Ectodermal cell (in vitro differentiated cells): ENCODE measurements around the gene TM4SF4.

Experiments used
- H3K27ac ChIP-seq: 2 replicates; pipeline ENCODE4 v1.7.0; 2013; ENCODE audit warnings: mild to moderate bottlenecking, low read depth, low read length; ENCODE audit not compliant: insufficient read depth, poor library complexity, severe bottlenecking
- H3K27me3 ChIP-seq: 2 replicates; pipeline ENCODE4 v1.7.0; 2013; ENCODE audit warnings: mild to moderate bottlenecking, low read length; ENCODE audit not compliant: insufficient read depth, control insufficient read depth, poor library complexity, severe bottlenecking
- H3K36me3 ChIP-seq: one replicate; pipeline ENCODE4 v1.7.0; 2013; ENCODE audit warnings: low read length; ENCODE audit not compliant: control insufficient read depth, insufficient read depth
- H3K4me1 ChIP-seq: one replicate; pipeline ENCODE4 v1.7.0; 2013; ENCODE audit warnings: low read length; ENCODE audit not compliant: control insufficient read depth, insufficient read depth
- H3K4me3 ChIP-seq: 2 replicates; pipeline ENCODE4 v1.7.0; 2013; ENCODE audit warnings: low read depth, low read length, control low read depth; ENCODE audit not compliant: insufficient read depth
- H3K9me3 ChIP-seq: 2 replicates; pipeline ENCODE4 v1.7.0; 2013; ENCODE audit warnings: mild to moderate bottlenecking, low read length, moderate library complexity; ENCODE audit not compliant: control insufficient read depth
- WGBS, 2 experiments: methylation state at CpG; one replicate each; pipeline ENCODE4 v1.1.7; 2013; ENCODE audit warnings: missing lambda C conversion rate in 2 of 2; 5-methylcytosine and 5-hydroxymethylcytosine counted together

TM4SF4 gene

DNA sequence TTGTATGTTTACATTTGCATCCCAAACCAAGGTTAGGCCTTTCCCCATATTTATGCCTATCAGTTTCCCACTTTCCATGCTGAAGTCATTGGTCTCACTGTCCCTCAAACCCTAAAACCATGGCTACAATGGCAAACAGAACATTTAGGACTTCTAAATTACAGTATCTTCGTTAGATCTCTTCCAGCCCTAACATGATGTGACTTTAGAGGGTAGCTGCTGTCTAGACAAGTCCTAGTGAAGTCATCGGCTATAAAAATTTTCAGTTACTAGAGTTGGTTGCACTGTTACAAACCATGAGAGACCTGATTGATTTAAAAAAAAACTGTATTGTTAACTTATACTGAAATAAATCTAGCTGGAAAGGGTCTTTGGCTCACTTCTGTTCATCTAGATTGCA, 54.6 kb downstream of the TM4SF4 start:
- 92 to 100% methylated on average over 2 of the region's 2 CpGs for WGBS, 2 experiments
- H3K4me3 ChIP-seq: no peak overlapping the region
- H3K4me1 ChIP-seq: peaks cover 13% of the 10 kb centered on the region
- no peaks in the 10 kb centered on the region for H3K36me3 ChIP-seq
- H3K27me3 ChIP-seq: no peaks in the 10 kb centered on the region
- no peaks in the 10 kb centered on the region for H3K9me3 ChIP-seq
- no peak overlapping the region for H3K27ac ChIP-seq

DNA sequence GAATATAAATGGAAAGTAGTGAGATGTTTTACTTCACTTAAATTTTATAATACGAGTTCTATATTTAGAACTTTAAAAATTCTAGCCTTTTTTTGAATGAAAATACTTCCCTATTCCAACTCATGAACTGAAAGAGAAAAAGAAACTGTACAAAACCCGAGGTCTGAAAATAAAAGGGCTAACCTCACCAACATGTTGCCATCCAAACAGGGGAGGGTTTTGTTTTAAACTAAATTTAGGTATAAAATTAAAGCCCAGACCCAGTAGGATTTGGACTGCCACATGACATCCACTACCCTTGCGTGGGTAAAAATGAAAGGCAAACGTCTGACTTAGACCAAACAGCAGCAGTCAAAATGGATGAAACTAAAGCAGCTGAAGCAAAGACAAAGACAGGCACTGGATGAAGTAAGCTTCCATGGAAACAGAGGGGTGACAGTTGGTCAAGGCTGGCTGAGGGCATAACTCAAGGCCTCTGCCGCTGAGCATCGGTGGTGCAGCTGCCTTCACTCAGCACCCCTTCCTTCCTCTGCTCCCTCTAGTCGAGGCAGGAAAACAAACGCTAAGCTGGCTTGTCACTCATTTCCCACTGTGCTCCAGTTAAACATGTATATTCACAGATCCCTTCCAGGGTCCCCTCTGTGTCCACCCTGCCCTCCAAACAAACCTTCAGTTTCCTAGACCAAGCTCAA, 58.1 kb downstream of the TM4SF4 start:
- Histone ChIP-seq H3K4me1 (peaks cover 45% of the 10 kb centered on the region), H3K36me3 (no peaks in the 10 kb centered on the region), H3K4me3 (no peak overlapping the region), H3K27ac (peak overlapping the region; percentile 26), H3K27me3 (no peaks in the 10 kb centered on the region), H3K9me3 (no peaks in the 10 kb centered on the region)
- WGBS, 2 experiments: 63 to 67% methylated on average over 6 to 7 of the region's 8 CpGs

DNA sequence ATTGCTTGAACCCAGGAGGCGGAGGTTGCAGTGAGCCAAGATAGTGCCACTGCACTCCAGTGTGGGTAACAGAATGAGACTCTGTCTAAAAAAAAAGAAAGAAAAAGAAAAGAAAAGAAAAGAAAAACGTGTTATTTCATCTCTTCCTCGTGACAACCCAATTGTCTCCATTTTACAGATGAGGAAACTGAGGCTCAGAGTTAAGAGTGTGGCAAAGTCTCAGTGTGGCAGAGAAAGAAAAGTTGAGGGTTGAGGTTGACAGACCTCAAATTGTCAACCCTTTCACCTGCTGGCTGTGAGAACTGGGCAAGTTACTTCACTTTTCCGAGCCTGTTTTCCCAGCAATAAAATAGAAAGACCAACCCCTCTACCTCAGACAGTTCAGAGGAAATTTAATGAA, 59.6 kb downstream of the TM4SF4 start:
- peaks cover 45% of the 10 kb centered on the region for H3K4me1 ChIP-seq
- H3K4me3 ChIP-seq: no peak overlapping the region
- H3K27me3 ChIP-seq: no peaks in the 10 kb centered on the region
- no peak overlapping the region for H3K27ac ChIP-seq
- no peaks in the 10 kb centered on the region for H3K36me3 ChIP-seq
- 91 to 92% methylated on average over 4 of the region's 4 CpGs for WGBS, 2 experiments
- no peaks in the 10 kb centered on the region for H3K9me3 ChIP-seq

DNA sequence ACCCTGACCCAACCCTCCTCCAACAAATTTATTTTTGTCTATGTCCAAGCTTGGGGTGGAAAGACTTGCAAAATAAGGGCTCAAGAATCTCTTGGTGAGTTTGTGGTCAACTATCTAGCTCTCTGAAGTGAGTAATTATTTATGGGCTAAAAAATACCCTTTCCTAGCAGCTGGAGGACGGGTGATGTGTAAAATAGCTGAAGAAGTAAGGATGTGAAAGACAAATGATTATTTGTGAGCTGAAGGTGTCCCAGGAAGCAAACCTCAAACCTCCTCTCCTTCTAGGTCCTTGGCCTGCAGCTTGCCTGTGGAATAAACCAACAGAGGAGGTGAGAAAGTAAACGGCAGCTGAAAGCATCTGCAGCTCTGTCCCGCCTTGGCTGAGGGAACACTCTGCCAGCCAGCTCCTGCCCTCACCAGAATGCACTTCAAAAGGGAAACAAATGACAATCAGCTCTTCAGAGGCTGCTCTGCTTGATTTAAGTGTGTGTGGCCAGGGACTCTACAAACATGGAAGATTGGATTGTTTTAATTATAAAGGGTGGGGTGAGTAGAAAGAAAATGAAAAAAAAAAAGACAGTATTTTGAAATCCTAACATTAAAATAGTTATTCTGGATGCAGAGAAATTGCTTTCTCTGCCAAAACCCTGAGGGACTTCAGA, 60.3 kb downstream of the TM4SF4 start:
- peaks cover 46% of the 10 kb centered on the region for H3K4me1 ChIP-seq
- no peaks in the 10 kb centered on the region for H3K36me3 ChIP-seq
- WGBS, 2 experiments: 27 to 41% methylated on average over 3 of the region's 3 CpGs
- H3K4me3 ChIP-seq: no peak overlapping the region
- no peaks in the 10 kb centered on the region for H3K27me3 ChIP-seq
- no peak overlapping the region for H3K27ac ChIP-seq
- H3K9me3 ChIP-seq: no peaks in the 10 kb centered on the region

DNA sequence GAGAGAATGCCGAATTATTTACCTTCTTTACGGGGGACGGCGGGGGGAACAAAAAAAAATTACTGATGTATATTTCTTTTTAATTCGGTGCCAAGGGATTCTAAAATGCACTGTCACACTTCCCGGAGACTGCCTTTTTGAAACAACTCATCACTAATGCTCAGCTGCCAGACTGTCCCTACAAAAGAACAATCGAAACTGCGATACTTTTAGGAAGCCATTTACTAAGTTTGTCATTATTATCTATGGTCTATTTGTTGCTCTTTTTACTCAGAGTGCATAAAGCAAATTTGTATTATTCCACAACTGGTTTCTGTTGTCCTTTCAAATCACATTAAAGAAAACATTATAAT, 60.8 kb downstream of the TM4SF4 start:
- no peaks in the 10 kb centered on the region for H3K36me3 ChIP-seq
- no peaks in the 10 kb centered on the region for H3K27me3 ChIP-seq
- H3K27ac ChIP-seq: no peak overlapping the region
- WGBS, 2 experiments: 77 to 86% methylated on average over 6 to 8 of the region's 8 CpGs
- H3K9me3 ChIP-seq: no peaks in the 10 kb centered on the region
- H3K4me1 ChIP-seq: peaks cover 51% of the 10 kb centered on the region
- H3K4me3 ChIP-seq: no peak overlapping the region

DNA sequence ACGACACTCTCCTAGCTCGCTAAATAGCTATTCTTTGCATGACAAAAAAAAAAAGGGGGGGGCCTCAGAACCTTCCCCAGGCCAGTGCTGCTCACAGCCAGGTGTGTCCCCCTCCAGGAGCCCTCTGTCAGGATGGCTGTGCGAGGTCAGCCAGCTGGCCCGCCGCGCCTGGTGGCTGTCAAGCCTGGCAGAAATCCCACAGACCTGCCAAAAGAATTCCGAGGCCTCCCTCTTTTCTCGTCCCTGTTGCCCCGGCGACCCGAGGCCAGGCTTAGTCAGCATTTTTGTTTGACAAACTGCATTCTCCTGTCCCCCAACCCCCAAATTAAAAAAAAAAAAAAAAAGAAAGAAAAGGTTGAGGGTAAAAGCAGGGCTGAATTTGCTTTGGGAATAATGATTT, 61.9 kb downstream of the TM4SF4 start:
- Histone ChIP-seq H3K27ac (peak overlapping the region; percentile 71), H3K9me3 (no peaks in the 10 kb centered on the region), H3K4me3 (no peak overlapping the region), H3K27me3 (no peaks in the 10 kb centered on the region), H3K36me3 (no peaks in the 10 kb centered on the region), H3K4me1 (peaks cover 60% of the 10 kb centered on the region)
- WGBS, 2 experiments: 4 to 9% methylated on average over 11 of the region's 11 CpGs

DNA sequence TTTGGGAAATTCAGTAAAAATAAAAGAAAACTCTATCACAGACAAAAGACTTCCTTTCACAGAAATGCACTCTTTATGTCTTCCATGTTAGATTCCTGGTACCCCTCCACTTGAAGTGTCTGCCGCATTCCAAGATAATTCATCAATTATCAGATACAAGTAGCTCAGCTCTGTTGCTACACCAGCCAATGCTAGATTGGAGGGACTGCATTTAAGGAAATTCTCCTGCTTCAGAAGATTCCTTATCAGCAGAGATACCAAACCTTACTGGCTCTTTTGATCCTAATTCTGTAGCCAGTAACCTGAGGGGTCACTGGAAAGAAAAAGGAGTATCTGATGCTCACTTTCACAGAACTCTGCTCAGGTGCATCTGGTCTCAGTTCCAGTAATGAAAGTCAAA, 63.9 kb downstream of the TM4SF4 start:
- WGBS, 2 experiments: 96 to 100% methylated on average over 1 of the region's 1 CpG
- Histone ChIP-seq H3K27ac (no peak overlapping the region), H3K27me3 (no peaks in the 10 kb centered on the region), H3K36me3 (no peaks in the 10 kb centered on the region), H3K9me3 (no peaks in the 10 kb centered on the region), H3K4me1 (peaks cover 55% of the 10 kb centered on the region), H3K4me3 (no peak overlapping the region)

DNA sequence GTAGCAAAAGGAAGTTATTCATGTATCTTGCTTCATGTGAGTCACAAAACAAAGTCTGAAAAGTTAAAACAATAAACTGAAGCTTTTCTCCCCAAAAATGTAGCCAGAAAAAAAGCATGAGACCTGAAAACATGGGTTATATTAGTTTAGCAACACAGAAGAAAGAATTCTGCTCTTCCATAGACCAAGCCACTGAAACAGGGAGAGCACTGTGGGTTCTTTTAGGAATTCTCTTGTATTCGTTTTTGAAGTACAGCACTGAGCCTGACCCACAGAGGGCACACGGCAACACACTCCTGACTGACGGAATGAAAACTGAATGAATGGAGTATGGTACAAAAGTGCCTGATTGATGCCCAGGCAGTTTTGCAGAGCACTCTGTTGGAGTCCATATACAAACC, 66.6 kb downstream of the TM4SF4 start:
- Histone ChIP-seq H3K9me3 (no peaks in the 10 kb centered on the region), H3K4me1 (peaks cover 36% of the 10 kb centered on the region), H3K27me3 (no peaks in the 10 kb centered on the region), H3K27ac (no peak overlapping the region), H3K36me3 (no peaks in the 10 kb centered on the region), H3K4me3 (no peak overlapping the region)
- WGBS, 2 experiments: 59 to 68% methylated on average over 3 of the region's 3 CpGs

DNA sequence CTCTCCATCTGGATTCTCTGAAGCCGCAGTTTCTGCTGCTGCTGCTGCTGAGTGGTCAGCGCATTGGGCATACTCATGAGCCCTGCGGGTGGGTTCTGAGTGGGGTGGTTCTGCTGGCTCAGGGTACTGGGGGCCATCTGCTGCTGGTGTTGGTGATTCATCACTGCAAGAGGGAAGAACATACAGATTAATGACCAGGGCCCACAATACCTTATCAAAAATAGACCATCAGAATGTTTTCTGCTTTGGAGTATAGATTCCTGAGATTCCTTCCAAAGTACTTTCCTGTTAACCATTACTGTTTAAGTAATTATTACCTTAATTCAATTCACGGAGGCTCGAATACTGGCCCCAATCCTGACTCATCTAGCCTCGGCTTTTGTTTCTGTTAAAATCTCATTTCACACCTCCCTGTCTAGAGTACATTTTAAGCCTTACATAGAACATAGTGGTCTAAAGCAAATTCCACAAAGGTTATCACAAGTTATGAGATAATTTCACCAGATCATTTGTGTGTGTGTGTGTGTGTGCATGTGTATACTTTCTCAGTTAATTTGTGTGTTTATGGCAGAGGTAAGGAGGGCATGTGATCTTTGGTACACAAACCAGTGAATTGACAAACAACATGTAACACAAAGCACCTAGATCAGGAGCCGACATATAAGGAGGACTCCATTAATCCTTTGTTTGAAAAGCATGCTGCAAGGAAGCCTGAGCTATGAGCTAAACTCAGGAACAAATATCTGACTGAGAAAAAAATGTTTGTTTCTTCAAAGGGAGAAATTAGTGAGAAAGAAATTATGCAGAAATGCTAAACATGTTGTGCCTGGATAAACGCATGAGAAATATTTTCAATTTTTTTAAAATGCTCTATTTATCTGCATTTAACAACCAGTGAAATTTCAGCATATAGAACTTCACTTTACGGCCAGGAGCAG, 68.1 kb downstream of the TM4SF4 start:
- no peaks in the 10 kb centered on the region for H3K9me3 ChIP-seq
- peaks cover 25% of the 10 kb centered on the region for H3K4me1 ChIP-seq
- no peaks in the 10 kb centered on the region for H3K36me3 ChIP-seq
- no peak overlapping the region for H3K27ac ChIP-seq
- H3K4me3 ChIP-seq: no peak overlapping the region
- H3K27me3 ChIP-seq: no peaks in the 10 kb centered on the region
- 89 to 90% methylated on average over 9 of the region's 9 CpGs for WGBS, 2 experiments

DNA sequence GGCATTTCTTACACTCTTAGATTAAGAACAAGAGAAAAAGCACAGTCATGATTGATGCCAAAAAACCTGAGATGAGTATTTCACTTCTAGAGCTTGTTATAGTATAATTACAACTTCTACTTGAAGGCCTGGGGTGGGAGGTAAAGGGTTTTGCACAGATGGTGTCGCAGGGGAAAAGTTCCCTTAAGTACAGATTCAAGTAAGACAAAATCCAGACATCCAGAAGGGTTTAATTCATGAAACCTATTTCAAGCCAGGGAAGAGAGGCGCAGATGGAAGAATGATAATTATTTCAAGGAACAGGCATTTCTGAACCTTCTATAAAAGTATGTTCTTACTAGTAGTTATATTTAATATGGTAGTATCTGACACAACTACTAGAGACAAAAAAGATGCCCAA, 70.6 kb downstream of the TM4SF4 start:
- WGBS, 2 experiments: 78 to 100% methylated on average over 1 to 2 of the region's 2 CpGs
- Histone ChIP-seq H3K4me3 (no peak overlapping the region), H3K36me3 (no peaks in the 10 kb centered on the region), H3K9me3 (no peaks in the 10 kb centered on the region), H3K27ac (no peak overlapping the region), H3K27me3 (no peaks in the 10 kb centered on the region), H3K4me1 (peaks cover 31% of the 10 kb centered on the region)
